NCI-H2171 (cell line): ENCODE data around the gene EIF4G3.
A peak's percentile ranks its signal among the peaks of the same experiment; 100 is the strongest.
"Not testable (repeated sequence)": the region's sequence is repeated elsewhere in the genome, so short reads cannot be mapped to it uniquely, and the experiment has no call there.

Experiments
- DNase-seq: peaks from one replicate; lab custom pipeline; 2025; lab: John Stamatoyannopoulos, UW

Gene EIF4G3, protein sequence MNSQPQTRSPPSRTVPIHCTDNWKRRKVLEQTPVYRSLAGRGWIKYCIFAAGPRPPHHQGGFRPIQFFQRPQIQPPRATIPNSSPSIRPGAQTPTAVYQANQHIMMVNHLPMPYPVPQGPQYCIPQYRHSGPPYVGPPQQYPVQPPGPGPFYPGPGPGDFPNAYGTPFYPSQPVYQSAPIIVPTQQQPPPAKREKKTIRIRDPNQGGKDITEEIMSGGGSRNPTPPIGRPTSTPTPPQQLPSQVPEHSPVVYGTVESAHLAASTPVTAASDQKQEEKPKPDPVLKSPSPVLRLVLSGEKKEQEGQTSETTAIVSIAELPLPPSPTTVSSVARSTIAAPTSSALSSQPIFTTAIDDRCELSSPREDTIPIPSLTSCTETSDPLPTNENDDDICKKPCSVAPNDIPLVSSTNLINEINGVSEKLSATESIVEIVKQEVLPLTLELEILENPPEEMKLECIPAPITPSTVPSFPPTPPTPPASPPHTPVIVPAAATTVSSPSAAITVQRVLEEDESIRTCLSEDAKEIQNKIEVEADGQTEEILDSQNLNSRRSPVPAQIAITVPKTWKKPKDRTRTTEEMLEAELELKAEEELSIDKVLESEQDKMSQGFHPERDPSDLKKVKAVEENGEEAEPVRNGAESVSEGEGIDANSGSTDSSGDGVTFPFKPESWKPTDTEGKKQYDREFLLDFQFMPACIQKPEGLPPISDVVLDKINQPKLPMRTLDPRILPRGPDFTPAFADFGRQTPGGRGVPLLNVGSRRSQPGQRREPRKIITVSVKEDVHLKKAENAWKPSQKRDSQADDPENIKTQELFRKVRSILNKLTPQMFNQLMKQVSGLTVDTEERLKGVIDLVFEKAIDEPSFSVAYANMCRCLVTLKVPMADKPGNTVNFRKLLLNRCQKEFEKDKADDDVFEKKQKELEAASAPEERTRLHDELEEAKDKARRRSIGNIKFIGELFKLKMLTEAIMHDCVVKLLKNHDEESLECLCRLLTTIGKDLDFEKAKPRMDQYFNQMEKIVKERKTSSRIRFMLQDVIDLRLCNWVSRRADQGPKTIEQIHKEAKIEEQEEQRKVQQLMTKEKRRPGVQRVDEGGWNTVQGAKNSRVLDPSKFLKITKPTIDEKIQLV (N-terminal part only)

GRCh38 chr1:21176586-21177555 lies at the start of gene EIF4G3:
TSS of gene EIF4G3 (minus strand) at chr1:21176897. CDS start at chr1:21002742, 174,155 bp downstream.
- DNase-seq: peak; percentile 98

- DNase-seq: no peak
Measured at GRCh38 chr1:21225065-21225464, 48.4 kb upstream of the EIF4G3 start.

DNA sequence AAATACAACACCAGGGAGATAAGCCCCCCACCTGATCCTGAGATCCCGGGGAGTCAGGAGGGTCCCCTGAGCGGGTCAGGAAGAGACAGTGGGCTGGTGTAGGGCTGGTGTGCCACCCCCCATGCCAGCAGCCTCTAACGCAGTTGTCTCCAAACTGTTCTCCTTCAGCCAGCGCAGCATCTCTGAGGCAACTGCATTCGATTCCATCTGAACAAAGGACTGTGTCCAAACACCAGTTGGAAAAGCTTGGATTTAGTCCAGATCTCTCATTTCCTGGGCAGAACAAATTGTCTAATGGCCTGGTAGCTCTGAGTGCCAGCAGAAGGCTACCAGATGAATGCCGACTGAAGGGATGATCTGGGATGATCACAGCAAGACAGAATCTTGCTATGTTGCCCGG lies 44.1 kb upstream of the EIF4G3 start:
- no peak for DNase-seq

DNA sequence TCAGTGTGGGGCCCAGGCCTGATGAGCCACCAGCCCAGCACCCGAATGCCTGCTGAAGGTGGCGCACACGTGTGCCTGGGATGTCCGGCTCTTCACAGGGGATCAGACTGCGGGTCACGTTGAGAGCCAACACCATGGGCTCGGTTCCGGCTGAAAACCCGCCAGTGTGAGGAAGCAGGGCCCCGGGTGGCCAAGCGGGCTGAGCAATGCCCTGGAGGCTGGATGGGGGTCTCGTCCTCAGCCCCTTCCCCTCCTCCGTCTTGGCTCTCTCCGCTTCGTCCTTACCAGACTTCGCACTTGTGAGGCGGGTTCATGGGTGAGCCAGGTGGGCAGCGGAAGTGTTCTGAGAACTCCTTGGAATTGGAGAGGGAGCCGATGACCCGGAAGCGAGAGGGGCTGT lies 43.0 kb upstream of the EIF4G3 start:
- DNase-seq: no peak

GRCh38 chr1:21217812-21218596 lies 41.3 kb upstream of the EIF4G3 start:
- no peak for DNase-seq

- DNase-seq: peak; percentile 3
Measured at GRCh38 chr1:21216835-21217811, 40.4 kb upstream of the EIF4G3 start.

DNA sequence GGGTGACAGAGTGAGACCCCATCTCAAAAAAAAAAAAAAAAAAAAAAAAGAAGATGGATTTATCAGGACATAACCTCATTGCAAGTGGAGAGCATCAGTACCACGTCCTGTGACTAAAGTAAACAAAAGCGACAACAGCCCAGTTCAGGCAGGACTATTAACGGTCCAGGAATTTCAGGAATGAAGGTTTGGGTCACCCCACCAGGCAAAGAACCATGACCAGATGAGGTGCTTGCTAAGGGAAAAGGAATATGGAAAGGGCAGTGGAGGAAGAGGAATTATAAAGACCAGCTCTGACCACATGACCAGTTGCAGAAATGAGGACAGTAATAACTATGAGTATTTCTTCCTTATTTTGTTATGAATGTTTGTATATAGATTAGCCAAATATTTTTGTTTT lies 35.4 kb upstream of the EIF4G3 start:
- DNase-seq: no peak

DNA sequence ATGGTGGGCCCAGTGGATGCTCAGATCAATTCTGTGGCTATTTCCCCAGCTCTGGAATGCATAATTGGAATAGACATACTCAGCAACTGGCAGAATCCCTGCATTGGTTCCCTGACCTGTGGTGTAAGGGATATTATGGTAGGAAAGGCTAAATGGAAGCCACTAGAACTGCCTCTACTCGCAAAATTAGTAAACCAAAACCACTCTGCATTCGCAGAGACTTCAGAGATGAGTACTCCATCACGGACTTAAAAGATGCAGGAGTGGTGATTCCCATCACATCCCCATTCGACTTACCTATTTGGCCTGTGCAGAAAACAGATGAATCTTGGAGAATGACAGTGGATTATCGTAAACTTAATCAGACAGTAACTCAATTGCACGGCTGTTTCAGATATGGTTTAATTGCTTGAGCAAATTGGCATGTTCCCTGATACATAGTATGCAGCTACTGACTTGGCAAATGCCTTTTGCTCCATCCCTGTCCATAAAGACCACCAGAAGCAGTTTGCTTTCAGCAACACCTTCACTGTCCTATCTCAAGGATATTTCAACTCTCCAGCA lies 31.5 kb upstream of the EIF4G3 start:
- not testable (repeated sequence) for DNase-seq

- no peak for DNase-seq
Measured at GRCh38 chr1:21206117-21206516, 29.4 kb upstream of the EIF4G3 start.

DNA sequence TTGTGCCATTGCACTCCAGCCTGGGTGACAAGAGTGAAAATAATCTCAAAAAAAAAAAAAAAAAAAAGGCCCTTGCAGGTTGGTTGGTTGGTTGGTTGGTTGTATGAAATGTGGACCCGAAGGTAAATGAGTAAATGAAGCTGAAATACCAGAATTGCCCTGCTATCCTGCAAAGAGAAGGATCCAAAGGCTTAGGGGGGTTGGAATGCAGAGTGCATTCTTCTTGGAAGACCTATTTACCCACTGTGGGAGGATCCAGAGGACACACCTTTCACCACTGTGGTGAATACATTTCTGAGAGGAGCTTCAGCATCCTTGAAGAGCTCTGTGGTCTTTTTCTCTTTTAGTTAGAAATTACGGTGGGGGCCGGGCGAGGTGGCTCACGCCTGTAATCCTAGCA lies 28.7 kb upstream of the EIF4G3 start:
- DNase-seq: no peak

DNA sequence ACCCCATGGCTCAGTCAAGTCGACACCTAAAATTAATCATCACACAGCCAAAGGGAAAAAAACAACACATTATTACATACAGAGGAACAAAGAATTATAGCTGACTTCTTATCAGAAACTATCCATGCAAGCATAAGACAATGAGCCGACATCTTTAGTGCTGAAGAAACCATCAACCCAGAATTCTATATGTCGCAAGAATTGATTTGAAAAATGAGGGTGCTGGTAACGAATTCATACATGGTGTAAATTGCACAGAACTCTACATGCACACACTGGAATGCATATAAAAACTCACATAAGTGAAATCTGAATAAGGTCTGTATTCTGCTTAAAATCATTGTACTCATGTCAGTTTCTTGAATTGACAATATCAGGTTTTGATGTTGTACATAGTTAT lies 25.0 kb upstream of the EIF4G3 start:
- no peak for DNase-seq

GRCh38 chr1:21201238-21201637 lies 24.5 kb upstream of the EIF4G3 start:
- DNase-seq: not testable (repeated sequence)

- no peak for DNase-seq
Measured at GRCh38 chr1:21200767-21201166, 24.1 kb upstream of the EIF4G3 start.

DNA sequence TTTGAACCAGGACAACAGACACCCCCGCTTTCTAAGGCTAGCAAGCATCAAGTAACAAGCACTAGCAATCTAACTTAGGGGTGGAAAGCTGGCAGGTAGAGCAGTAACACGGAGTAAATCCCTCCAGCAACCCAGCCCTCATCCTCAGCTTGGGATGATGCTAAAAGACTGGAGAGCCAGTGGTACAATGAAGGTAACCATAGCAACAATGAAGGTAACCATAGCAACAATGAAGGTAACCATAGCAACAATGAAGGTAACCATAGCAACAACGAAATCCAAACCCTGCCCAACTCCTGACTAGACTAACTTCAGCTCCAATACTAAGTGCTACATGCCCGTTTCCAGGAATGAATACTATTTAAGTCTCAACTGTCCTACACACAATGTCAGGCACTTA lies 22.2 kb upstream of the EIF4G3 start:
- DNase-seq: no peak

GRCh38 chr1:21192871-21193270 lies 16.2 kb upstream of the EIF4G3 start:
- no peak for DNase-seq

GRCh38 chr1:21192284-21192683 lies 15.6 kb upstream of the EIF4G3 start:
- no peak for DNase-seq

DNA sequence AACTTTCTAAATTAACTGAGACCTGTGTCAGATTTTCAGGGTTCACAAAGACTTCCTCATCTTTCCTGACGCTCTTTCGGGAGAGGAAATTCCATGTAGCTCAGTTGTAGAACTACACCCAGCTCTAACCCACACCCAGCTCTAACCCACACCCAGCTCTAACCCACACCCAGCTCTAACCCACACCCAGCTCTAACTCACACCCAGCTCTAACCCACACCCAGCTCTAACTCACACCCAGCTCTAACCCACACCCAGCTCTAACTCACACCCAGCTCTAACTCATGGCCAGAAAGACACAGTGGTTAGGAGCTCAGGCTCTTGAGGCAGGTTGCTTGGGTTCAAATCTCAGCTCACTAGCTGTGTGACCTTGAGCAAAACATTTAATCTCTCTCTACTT lies 14.1 kb upstream of the EIF4G3 start:
- DNase-seq: not testable (repeated sequence)

DNA sequence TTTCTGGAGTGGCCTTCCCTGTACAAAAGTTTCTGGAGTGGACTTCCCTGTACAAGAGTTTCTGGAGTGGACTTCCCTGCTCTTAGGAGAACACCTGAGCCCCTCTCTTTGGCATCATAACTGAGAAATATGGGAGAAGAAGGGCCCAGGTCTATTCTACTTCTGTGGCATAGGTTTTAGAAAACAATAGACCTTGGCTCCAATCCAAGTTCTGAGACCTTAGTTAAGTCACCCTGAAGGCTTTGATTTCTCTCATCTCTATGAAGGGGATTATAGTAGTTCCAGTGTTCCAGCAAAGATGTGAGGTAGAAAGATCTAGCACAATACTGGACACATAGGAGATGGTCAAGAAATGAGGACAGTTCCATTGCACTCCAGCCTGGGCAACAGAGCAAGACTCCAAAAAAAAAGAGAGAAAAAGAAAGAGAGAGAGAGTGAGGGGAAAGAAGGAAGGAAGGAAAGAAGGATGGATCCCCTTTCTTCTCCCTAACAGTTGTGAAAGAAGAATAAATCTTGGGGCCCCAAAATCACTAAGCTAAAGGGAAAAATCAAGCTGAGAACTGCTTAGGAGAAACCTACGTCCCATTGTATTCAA lies 13.3 kb upstream of the EIF4G3 start:
- DNase-seq: no peak

- DNase-seq: no peak
Measured at GRCh38 chr1:21189421-21189820, 12.7 kb upstream of the EIF4G3 start.
